Glutamatergic neuron (in vitro differentiated cells): ENCODE measurements around the gene SEC61G. TPM values are rescaled to one million over a fixed set of nuclear protein-coding genes. Genes with fewer than 3 reads are reported as not detected.

Experiments used
- DNase-seq: peaks from one replicate; pipeline ENCODE4 v3.0.0; 2022
- H3K27ac Mint-ChIP-seq: one replicate; pipeline ENCODE4 v1.8.0; 2020; ENCODE audit warnings: mild to moderate bottlenecking, mixed read lengths, inconsistent platforms; ENCODE audit not compliant: unreplicated experiment
- H3K27me3 Mint-ChIP-seq: one replicate; pipeline ENCODE4 v1.8.0; 2020; ENCODE audit warnings: mild to moderate bottlenecking, moderate library complexity, mixed read lengths, inconsistent platforms; ENCODE audit not compliant: unreplicated experiment
- H3K36me3 Mint-ChIP-seq: one replicate; pipeline ENCODE4 v1.8.0; 2020; ENCODE audit warnings: mild to moderate bottlenecking, mixed read lengths, inconsistent platforms; ENCODE audit not compliant: unreplicated experiment
- H3K4me1 Mint-ChIP-seq: one replicate; pipeline ENCODE4 v1.8.0; 2020; ENCODE audit warnings: mild to moderate bottlenecking, low read depth, mixed read lengths, inconsistent platforms; ENCODE audit not compliant: unreplicated experiment
- H3K4me3 Mint-ChIP-seq: one replicate; pipeline ENCODE4 v1.8.0; 2020; ENCODE audit warnings: mild to moderate bottlenecking, mixed read lengths, inconsistent platforms; ENCODE audit not compliant: unreplicated experiment
- H3K9me3 Mint-ChIP-seq: one replicate; pipeline ENCODE4 v1.8.0; 2020; ENCODE audit warnings: mild to moderate bottlenecking, moderate library complexity, mixed read lengths, inconsistent platforms; ENCODE audit not compliant: unreplicated experiment
- CTCF ChIP-seq: fragments of 200-600 bp; sonication (generic); IDR thresholded peaks from one replicate; pipeline ENCODE4 v1.5.0; 2021; ENCODE audit not compliant: partially characterized antibody, unreplicated experiment
- total RNA-seq: library from RNA; stranded (reverse); fragmentation: NEBNext Ultra II Directional; extraction: Animal tissue kit (Norgen Biotek cat#: 25700); gene quantifications from one replicate; pipeline ENCODE4 v1.2.1, GENCODE V29; 2021; ENCODE audit not compliant: unreplicated experiment

SEC61G gene
- total RNA-seq, 1 donor from 2014 or later, result 103 TPM

DNA sequence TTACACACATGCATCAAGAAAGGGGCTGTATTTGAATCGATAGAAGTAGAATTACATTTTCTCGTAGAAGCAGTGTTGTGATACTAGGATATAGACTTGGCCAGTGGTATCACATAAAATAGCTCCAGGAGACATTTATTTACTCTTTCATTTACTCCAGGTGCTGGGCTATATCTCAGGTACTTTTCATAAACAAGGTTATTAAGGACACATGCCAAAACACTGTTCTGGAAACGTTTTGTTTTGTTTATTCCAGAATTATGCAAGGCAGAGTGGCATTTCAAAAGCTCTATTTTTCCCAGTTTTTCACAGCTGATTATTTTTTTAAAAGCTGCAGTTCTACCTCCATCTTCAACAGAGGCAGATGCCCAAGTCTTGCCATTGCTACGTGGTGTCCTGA lies 37.8 kb upstream of the SEC61G start:
- H3K27me3 Mint-ChIP-seq, result peaks cover 11% of the 10 kb centered on the region
- no peak for TF ChIP-seq CTCF
- H3K36me3 Mint-ChIP-seq, result no peaks in the 10 kb centered on the region
- H3K4me1 Mint-ChIP-seq, result peaks cover 8% of the 10 kb centered on the region
- peak overlapping the region; percentile 53 for H3K27ac Mint-ChIP-seq
- DNase-seq, result no peak
- H3K4me3 Mint-ChIP-seq, result no peak overlapping the region
- H3K9me3 Mint-ChIP-seq, result peaks cover 3% of the 10 kb centered on the region

DNA sequence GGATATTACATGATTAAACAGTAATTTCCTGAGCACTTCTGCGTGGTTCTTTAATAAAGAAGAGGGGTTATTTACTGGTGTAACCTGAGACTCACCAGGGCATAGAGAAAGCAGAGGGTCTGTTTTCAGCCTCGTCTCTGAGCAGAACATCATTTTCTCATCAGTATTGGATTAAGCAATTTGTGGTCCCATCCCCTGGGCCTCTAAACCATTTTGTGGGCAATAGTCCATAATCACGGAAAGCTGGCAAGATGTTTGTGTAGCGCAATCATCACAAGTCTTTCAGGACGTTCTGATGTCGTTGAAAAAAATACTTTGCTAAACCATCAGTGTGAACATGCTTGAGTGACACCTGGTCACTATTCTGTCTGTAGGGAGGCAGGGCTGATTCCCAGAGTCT lies 37.1 kb upstream of the SEC61G start:
- peaks cover 3% of the 10 kb centered on the region for H3K9me3 Mint-ChIP-seq
- peaks cover 8% of the 10 kb centered on the region for H3K4me1 Mint-ChIP-seq
- H3K27ac Mint-ChIP-seq, result peak overlapping the region; percentile 53
- no peaks in the 10 kb centered on the region for H3K36me3 Mint-ChIP-seq
- H3K27me3 Mint-ChIP-seq, result peaks cover 11% of the 10 kb centered on the region
- H3K4me3 Mint-ChIP-seq, result no peak overlapping the region
- DNase-seq, result no peak
- TF ChIP-seq CTCF, result no peak

GRCh38 chr7:54792383-54792782 lies 33.4 kb upstream of the SEC61G start:
- Mint-ChIP-seq H3K36me3 (no peaks in the 10 kb centered on the region), H3K27ac (no peak overlapping the region), H3K27me3 (peaks cover 4% of the 10 kb centered on the region), H3K4me1 (peaks cover 14% of the 10 kb centered on the region), H3K9me3 (peaks cover 2% of the 10 kb centered on the region), H3K4me3 (no peak overlapping the region)
- TF ChIP-seq CTCF, result no peak
- DNase-seq, result no peak

DNA sequence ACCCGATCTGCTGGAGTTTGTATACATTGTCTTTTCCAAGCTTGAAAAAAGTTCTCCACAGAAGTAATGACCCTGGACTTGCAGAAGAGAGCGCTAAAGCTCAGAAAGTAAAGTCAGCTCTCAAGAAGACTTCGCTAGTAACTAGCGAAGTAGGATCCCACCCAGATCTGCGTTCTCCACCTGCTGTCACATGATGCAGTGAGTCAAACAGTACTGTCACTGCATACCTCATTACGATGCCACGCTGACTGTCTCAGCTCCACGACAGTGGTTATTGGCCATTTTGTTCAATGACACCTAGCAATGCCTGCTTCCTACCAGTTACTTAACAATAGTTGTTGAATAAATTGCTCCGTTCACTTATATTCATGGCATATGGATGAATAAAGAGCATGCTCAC lies 29.7 kb upstream of the SEC61G start:
- no peak overlapping the region for H3K27ac Mint-ChIP-seq
- H3K4me1 Mint-ChIP-seq, result peaks cover 6% of the 10 kb centered on the region
- H3K36me3 Mint-ChIP-seq, result no peaks in the 10 kb centered on the region
- H3K27me3 Mint-ChIP-seq, result peaks cover 4% of the 10 kb centered on the region
- DNase-seq, result no peak
- no peak for TF ChIP-seq CTCF
- no peak overlapping the region for H3K4me3 Mint-ChIP-seq
- H3K9me3 Mint-ChIP-seq, result peaks cover 2% of the 10 kb centered on the region

GRCh38 chr7:54785261-54785660 lies 26.2 kb upstream of the SEC61G start:
- peaks cover 4% of the 10 kb centered on the region for H3K4me1 Mint-ChIP-seq
- no peak overlapping the region for H3K4me3 Mint-ChIP-seq
- no peaks in the 10 kb centered on the region for H3K36me3 Mint-ChIP-seq
- TF ChIP-seq CTCF, result no peak
- peaks cover 2% of the 10 kb centered on the region for H3K9me3 Mint-ChIP-seq
- H3K27ac Mint-ChIP-seq, result no peak overlapping the region
- no peak for DNase-seq
- H3K27me3 Mint-ChIP-seq, result peaks cover 2% of the 10 kb centered on the region
